Measurements from ENCODE around the gene VWA3B.
"Not testable (repeated sequence)": the region's sequence is repeated elsewhere in the genome, so short reads cannot be mapped to it uniquely, and the experiment has no call there.

Gene VWA3B

DNA sequence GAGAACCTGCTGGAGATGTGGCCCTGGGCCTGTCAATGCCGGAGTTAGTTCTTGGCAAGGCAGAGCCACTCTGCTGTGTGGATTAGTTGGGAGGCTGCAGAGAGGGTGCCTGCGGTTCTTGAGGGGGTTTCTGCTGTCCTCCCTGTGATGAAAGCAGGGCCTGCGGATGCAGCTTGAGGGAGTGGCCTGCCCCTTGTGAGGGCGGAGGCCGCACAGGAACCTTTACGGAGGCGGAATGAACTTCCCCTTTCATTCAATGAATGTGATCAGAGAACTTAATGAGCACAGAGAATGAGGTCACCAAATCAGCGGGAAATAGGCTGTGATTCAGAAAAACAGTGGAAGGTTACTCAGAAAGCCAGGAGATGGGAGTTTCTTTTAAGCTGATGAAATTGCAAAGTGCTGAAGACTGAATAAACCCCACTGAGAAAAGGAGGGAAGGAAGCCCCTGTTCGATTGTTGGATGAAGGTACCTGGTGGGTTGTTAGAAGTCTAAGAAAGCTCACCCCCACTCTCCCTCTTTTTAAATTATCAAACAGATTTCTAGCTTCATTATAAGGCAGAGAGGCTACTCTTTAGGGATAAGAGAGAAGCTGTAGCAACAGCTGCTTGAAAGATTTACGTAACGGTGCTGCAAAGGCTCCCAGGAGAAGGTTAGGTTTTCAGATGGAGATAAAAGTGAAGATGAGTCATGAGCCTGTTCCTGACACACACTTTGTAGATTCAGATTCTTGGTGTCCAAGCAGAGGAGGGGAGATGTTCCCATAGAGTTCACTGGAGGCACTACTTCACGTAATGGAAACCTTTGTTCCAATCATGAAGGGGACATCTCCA lies 47.4 kb downstream of the VWA3B start:
- no peak for DNase-seq

DNA sequence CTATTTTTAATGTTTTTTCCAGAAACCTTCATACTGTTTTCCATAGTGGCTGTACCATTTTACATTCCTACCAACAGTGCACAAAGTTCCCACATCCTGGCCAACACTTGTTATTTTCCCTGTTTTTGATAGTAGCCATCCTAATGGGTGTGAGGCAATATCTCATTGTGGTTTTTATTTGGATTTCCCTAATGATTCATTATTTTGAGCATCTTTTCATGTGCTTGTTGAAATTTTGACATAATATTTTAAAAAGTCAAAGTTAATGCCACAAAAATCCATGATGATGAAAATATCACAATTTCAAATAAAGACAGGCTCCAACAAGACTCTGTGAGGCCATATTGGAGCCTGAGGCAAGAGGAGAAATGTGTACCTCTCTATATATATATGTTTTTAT lies 50.2 kb downstream of the VWA3B start:
- no peak for DNase-seq

DNA sequence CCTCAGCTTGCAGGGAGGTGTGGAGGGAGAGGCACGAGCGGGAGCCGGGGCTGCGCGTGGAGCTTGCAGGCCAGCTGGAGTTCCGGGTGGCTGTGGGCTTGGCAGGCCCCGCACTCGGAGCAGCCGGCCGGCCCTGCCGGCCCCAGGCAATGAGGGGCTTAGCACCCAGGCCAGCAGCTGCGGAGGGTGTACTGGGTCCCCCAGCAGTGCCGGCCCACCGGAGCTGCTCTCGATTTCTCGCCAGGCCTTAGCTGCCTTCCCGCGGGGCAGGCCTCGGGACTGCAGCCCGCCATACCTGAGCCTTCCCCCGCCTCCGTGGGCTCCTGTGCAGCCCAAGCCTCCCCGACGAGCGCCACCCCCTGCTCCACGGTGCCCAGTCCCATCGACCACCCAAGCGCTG lies 52.0 kb downstream of the VWA3B start:
- DNase-seq = not testable (repeated sequence)

DNA sequence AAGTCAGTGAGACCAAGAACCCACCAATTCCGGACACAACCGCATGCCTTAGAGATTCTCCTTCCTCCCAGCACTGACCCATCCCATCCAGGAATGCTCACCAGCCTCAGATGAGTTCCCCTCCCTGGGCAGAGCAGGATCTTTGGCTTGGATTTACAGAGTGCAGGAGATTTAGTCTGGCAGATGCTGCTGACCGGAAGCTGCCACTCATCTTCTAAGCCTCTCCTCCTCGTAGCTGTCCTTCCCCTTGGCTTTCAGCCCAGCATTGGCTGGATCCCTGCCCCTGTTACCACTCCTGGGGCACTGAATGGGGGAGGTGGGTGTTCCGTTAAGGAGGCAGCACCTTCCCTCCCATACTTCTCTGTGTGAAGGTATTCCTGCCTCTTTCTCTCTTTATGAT lies 53.2 kb downstream of the VWA3B start:
- no peak for DNase-seq

DNA sequence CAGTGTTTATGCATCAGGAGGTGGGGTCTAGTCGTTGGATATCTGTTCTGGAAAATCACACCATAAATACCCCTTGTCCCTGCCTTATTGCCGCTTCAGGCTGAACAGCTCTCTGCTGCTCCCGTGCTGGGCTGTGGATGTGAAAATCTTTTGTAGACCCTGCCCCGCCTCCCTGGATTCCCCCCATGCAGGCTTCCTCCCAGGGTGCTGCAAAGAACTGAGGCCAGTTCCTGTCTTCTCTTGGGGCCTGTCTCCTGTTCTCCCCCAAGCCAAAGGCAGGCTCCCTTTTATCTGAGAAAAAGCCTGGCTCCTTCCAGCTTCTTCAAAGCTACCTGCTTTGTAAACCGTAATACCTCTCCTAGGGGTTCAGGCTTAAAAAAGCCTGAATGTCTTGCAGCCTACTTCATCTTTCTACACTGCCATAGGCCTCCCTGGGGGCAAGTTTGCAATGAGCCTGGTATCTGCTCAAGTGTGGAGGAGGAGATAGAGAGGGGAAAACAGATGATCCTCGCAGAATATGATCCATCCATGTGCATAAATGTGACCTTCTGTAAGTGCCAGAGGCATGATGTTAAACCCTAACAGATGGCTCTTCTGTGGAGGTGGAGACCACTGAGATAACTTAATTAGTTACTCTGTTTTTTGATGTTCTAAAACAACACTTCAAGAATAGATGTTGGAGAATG lies 55.3 kb downstream of the VWA3B start:
- DNase-seq = no peak

DNA sequence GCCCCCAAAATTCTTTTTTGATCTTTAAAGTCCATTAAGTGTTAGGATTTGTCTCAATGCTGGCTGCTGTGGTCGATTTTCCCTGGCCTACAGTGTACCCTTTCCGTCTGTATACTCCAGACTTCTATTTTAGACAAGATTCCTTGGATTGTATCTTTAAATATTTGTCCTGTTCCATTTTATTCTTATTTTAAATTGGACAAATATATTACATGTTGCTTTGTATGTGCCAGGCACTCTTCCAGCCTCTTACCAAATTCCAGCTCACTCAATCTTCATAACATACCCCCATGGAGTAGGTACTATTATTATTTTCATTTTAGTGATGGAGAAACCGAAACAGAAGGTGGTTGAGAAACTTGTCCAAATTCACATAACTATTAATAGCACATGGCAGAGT lies 58.1 kb downstream of the VWA3B start:
- DNase-seq = no peak

DNA sequence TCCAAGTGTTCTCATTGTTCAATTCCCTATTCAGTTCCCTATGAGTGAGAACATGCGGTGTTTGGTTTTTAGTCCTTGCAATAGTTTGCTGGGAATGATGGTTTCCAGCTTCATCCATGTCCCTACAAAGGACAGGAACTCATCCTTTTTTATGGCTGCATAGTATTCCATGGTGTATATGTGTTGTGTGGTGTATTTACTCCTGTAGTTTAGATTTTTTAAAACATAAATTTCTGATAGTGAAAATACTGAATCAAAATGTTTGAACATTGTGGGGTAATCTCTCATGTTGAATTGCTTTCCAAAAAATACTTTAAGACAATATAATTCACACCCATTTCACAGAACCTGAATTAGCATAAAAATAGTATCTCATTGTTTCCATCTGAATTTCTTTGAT lies 60.9 kb downstream of the VWA3B start:
- not testable (repeated sequence) for DNase-seq

DNA sequence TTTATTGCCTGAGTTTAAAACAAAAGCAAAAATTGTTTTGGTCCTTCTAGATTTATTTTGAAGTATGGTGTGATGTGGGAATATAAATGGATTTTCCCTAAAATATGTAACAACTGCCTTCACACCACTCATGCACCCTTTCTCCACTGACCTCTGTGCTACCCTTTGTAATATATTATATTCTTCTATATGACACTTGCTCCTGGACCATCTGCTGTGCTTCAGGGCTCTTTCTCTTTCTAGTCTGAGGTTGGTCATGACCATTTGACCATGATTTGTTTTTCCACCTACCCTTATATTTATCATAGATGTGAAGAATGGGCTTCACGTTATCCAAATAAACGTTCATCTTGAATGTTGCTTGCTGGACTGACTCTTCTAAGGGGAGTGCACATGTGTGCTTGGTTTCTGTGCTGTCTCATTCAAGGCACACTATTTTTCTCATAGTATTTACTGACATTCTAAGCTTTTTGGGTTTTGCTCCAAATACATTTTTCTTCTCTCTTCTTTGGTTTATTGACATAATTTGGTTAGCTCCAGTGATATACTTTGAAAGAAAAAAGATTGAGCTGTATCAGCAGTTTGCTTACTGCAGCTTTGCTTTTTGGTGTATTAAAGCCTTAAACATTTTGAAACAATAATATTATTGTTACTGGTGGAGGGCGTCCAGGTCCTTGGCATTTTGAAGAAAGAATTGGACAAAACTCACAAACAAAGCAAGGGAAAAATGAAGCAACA lies 61.8 kb downstream of the VWA3B start:
- DNase-seq = no peak

DNA sequence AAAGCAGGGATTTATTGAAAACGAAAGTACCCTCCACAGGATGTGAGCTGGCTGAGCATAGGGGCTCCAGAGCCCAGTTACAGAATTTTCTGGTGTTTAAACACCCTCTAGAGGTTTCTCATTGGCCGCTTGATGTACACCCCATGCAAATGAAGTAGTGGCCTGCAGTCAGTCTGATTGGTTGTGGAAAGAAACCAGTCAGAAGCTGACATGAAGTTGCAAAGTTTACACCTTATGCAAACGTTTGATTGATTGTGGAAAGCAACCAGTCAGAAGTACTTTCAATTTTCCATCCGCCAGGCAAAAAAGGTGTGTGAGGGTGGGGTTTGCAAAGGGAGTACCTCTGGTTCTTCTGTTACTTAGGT lies 62.3 kb downstream of the VWA3B start:
- DNase-seq = no peak

GRCh38 chr2:98153481-98153880 lies 66.5 kb downstream of the VWA3B start:
- DNase-seq = no peak

- DNase-seq = no peak
Measured at GRCh38 chr2:98155291-98155690, 68.3 kb downstream of the VWA3B start.

DNA sequence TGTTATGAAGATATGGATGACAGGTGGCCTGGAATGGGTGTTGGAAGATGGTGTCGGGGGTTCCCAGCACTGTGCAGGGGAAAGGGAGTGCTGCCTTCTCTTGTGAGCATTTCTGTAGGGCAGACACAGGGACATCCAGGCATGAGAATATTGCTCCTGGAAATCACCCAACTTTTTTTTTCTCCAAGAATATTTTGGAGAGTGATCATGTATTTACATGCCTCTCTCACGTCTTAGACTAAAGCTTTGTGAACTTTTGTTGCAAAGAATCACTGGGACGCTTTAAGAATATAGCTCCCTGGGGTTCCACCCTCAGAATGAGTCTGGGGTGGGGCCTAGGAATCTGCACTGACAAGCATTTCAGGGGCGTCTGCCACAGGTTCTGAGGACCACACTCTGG lies 68.7 kb downstream of the VWA3B start:
- no peak for DNase-seq

DNA sequence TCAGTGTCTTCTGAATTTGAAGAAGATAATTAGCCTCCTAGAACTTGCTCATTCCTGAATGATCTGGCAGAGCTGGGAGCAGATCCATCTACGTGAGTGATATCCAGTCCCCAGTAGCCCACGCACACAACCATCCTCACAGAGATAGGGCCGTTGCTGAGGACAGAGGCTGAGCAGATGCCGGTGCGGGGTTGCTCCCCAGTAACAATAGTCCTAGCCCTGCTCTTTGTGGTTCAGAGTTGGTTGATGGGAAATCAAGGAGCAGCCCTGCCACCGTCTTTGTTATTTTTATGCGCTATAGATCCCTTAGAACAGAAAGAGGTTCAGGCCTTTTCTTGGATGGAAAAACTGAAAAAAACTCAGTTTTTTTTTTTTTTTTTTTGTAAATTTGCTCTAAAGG lies 69.3 kb downstream of the VWA3B start:
- DNase-seq = no peak

DNA sequence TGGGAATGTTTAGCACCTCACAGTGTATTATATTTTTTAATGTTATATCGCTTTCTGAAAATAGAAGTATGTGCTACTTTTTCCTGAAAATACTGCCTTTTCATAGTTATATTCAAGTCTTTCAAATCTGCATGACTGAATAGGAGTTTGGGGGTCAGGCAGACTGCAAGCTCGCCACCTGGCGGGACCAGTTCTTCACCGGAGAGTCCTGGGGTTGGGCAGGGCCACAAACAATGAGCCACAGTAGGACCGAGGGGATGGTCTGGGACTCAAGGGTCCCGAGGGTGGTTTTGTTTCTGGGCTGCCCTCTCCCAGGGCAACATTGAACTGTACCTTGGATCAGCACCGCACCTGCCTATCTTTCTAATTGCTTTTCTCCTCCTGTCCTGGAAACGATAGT lies 70.6 kb downstream of the VWA3B start:
- no peak for DNase-seq

DNA sequence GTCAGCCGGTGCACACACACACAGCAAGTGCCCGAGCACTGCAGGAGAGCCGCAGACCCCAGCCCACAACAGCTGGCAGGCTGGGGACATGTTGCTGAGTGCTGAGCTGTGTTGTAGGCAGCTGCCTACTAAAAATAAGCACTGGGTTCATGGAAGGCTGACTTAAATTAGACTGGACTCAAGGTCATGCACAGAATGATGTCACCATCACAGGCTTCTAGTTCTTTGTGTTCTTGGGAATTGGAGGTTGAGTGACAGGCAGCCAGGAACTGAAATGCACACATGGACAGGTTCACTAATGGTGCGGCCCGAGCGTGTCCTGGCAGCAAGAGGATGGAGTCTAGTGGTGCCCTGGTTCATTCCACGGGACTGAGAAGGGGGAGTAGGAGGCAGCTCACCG lies 71.3 kb downstream of the VWA3B start:
- no peak for DNase-seq

DNA sequence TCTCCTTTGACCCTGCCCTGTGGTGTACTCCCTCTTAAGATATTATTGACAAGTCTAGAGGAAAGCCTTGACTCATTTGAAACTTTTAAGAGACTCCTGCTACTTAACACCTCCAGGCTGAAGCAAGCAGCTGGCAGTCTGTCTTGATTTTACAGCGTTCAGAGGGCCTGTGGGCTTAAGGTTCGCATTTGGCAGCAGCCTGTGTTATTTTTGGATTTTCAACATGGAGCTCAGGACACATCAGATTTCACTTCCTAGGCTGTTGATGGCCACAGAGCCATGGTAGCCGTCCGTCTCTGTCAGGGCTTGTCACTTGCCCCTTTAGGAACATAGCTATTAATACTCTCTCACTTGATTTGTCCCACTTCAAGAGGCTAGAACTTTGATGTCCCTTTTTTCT lies 73.6 kb downstream of the VWA3B start:
- DNase-seq = no peak

GRCh38 chr2:98161186-98161585 lies 74.2 kb downstream of the VWA3B start:
- no peak for DNase-seq

GRCh38 chr2:98164256-98164655 lies 77.3 kb downstream of the VWA3B start:
- DNase-seq = no peak

DNA sequence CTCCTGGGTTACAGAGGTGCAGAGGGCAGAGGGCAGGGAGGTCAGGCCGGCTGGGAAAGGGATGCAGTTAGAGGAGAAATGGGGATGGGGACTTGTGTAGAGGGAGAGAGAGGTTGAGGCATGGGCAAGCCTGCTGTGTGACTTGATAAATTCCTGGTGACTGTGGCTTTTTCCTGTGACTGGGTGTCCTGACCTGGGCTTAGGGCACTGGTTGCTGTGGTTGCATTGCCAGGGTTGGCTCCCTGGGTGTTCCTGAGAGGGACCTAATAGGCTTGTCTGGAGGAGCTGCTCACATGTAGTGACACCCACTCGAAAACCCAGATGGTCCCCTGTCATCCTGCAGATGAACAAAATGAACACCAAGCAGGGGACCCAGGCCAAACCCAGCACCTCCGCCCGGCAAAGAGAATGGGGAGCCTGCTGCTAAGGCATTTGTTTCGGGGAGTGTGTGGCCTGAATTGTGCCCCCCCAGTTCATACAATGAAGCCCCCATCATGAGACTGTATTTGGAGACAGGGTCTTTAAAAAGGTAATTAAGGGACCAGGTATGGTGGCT lies 78.6 kb downstream of the VWA3B start:
- DNase-seq = no peak

DNA sequence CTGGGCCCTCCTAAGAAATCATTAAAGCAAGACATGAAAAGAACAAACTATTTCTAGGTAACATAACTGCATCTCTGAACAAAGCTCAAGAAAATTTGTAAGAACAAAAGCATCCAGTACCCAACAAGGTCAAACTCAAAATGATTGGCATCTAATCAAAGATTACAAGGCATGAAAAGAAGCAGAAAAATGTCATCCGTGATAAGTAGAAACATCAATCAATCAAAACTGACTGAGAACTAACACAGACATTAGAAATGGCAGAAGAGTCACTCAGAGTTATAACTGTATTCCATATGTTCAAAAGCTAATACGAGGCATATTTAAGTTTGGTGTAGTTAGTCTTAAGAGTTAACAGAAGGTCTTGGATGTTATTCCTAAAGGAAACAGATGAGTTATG lies 80.9 kb downstream of the VWA3B start:
- no peak for DNase-seq

DNA sequence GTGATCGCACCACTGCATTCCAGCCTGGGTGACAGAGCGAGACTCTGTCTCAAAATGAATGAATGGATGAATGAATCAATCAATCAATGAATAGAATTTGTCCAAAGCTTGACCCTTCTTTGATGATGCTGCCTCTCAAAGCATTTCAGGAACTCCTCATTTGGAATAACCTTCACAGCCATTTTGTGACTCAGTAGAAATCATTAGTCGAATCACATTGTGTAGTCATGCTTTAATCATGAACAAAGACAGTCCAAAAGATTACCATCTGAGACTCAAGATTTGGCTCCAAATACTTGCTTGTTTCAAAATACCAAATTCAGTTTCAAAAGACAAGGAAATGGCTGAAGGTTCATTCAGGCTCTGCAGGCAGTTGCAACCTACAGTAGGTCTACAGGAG lies 83.1 kb downstream of the VWA3B start:
- no peak for DNase-seq

- DNase-seq = no peak
Measured at GRCh38 chr2:98172150-98172765, 85.3 kb downstream of the VWA3B start.

- no peak for DNase-seq
Measured at GRCh38 chr2:98172951-98173350, 86.0 kb downstream of the VWA3B start.
